Measurements from ENCODE around the gene ANXA11.

DNA sequence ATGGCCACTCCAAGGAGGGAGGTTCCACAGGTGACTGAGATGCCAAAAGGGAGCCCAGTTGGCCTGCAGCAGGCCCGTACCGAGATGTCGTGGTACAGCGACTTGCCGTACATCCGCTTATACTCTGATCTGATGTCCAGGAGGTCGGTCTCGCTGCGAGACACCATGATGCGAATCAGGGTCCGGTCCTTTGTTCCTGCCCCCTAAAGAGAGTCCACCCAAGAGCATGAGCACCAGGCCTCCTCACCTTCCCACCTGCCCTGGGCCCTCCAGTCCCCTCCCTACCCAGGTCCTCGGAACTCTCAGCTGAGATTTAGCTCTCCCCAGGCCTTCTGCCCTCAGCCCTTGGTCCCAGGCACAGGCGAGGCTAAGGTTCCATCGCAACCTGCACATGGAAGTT, 47.8 kb downstream of the ANXA11 start:
- TF ChIP-seq, protein P1, sequence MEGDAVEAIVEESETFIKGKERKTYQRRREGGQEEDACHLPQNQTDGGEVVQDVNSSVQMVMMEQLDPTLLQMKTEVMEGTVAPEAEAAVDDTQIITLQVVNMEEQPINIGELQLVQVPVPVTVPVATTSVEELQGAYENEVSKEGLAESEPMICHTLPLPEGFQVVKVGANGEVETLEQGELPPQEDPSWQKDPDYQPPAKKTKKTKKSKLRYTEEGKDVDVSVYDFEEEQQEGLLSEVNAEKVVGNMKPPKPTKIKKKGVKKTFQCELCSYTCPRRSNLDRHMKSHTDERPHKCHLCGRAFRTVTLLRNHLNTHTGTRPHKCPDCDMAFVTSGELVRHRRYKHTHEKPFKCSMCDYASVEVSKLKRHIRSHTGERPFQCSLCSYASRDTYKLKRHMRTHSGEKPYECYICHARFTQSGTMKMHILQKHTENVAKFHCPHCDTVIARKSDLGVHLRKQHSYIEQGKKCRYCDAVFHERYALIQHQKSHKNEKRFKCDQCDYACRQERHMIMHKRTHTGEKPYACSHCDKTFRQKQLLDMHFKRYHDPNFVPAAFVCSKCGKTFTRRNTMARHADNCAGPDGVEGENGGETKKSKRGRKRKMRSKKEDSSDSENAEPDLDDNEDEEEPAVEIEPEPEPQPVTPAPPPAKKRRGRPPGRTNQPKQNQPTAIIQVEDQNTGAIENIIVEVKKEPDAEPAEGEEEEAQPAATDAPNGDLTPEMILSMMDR (IDR thresholded peaks at IDR 0.05): no peak
- TF ChIP-seq POLR2AphosphoS5 (IDR thresholded peaks at IDR 0.05): no peak

Measured in upper lobe of left lung (tissue), 4 donors.